ENCODE measurements around the gene ARL6IP6.
"Not testable (repeated sequence)": the region's sequence is repeated elsewhere in the genome, so short reads cannot be mapped to it uniquely, and the experiment has no call there.

ARL6IP6 gene

DNA sequence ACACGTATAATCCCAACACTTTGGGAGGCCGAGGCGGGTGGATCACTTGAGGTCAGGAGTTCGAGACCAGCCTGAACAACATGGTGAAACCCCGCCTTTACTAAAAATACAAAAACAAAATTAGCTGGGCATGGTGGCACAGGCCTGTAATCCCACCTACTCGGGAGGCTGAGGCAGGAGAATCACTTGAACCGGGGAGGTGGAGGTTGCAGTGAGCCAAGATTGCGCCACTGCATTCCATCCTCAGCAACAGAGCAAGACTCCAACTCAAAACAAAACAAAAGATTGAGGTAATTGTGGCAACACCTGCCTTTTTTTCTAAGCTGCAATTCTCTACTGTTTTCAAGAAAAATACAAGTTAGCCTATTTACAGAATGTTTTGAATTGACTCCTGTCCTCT lies 4.2 kb downstream of the ARL6IP6 start:
- DNase-seq (ENCODE audit: low spot score) = not testable (repeated sequence)

- DNase-seq (ENCODE audit: low spot score) = no peak
Observed at GRCh38 chr2:152723918-152724317, 5.5 kb downstream of the ARL6IP6 start.

GRCh38 chr2:152729844-152730243 lies 11.4 kb downstream of the ARL6IP6 start:
- no peak for DNase-seq (ENCODE audit: low spot score)

DNA sequence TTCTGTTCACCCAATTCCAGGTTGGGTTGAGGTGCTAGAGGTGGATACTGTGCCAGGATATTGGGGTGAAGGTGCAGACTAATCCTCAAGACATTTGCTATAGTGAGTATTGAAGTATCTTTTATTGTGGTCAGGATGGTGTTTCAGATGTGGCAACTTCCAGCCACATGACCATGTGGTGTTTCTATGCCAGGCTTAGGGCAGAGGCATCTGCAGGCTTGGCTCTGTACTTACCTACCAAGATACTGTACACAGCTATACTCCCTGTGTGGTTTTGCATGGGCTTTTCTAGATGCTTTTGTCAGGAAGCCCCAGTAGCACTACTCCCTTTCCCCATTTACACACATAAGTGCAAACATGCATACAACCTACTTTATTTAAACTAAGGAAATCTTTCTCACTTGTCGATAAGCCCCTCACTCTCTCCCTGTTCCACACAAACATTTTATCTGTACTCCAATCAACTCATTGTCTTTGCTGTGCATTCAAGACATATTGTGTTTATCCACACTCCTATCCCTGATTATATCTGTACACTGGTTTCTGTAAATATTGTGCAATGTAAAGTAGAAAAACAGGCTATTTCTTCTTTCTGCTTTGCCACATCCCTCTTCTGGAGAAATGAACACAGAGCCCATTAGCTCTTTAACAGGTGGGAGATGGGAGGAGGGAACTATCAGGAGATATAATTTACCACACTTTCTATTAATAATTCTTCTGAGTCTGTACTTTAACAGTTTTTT lies 12.3 kb downstream of the ARL6IP6 start:
- no peak for DNase-seq (ENCODE audit: low spot score)

- not testable (repeated sequence) for DNase-seq (ENCODE audit: low spot score)
Observed at GRCh38 chr2:152737509-152737908, 19.1 kb downstream of the ARL6IP6 start.

DNA sequence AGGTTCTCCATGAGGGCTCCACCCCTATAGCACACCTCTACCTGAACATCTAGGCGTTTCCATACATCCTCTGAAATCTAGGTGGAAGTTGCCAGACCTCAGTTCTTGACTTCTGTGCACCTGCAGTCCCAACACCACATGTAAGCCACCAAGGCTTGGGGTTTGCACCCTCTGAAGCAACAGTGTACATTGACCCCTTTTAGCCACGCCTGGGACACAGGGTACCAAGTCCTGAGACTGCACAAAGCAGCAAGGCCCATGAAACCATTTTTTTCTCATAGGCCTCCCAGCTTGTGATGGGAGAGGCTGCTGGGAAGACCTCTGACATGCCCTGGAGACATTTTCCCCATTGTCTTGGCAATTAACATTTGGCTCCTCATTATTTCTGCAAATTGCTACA lies 20.0 kb downstream of the ARL6IP6 start:
- no peak for DNase-seq (ENCODE audit: low spot score)

DNA sequence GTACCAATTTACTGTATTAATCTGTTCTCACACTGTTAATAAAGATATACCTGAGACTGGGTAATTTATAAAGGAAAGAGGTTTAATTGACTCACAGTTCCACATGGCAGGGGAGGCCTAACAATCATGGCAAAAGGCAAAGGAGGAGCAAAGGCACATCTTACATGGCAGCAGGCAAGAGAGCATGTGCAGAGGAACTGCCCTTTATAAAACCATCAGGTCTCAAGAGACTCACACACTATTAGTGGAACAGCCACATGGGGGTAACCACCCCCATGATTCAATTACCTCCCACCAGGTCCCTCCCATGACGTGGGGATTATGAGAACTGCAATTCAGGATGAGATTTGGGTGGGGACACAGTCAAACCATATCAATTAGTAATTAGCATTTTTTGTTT lies 21.3 kb downstream of the ARL6IP6 start:
- not testable (repeated sequence) for DNase-seq (ENCODE audit: low spot score)

DNA sequence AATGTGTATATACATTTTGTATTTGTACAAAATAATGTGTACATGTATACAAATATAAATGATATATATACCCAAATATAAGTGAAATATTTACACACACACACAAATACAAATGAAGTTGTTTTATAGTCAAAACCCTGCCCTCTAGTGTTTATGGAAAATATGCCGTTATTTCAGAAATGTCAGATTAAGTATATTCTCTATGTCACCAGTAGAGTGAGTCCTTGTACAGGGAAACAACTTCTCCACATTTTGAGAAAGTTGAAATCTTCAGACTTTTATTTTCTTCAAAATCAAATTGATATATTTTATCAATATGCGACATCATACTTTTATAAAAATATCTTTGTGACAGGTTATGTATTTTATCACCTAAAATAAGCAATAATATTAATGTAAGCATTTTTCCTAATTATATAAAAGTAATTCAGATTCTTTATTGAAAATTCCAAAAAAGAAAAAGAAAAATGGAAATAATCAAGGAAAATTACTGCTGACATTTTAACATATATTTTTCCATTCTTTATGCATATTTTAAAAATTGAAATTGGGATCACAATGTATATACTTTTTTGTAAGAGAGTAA lies 22.4 kb downstream of the ARL6IP6 start:
- peak; percentile 77 for DNase-seq (ENCODE audit: low spot score)

GRCh38 chr2:152743002-152743401 lies 24.6 kb downstream of the ARL6IP6 start:
- peak; percentile 26 for DNase-seq (ENCODE audit: low spot score)

DNA sequence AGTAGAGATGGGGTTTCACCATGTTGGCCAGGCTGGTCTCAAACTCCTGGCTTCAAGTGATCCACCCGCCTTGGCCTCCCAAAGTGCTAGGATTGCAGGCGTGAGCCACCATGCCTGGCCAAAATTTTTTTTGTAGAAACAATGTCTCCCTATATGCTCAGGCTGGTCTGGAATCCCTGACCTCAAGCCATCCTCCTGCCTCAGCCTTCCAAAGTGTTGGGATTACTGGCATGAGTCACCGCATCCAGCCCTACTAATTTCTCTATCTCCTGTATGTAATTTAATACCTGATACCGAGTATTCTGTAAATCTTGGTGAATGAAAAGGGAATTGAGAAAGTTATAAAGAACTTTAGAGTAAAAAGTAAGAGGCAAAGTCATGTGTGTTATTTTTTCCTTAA lies 29.3 kb downstream of the ARL6IP6 start:
- DNase-seq (ENCODE audit: low spot score) = not testable (repeated sequence)

GRCh38 chr2:152755029-152755428 lies 36.6 kb downstream of the ARL6IP6 start:
- no peak for DNase-seq (ENCODE audit: low spot score)

GRCh38 chr2:152759290-152760072 lies 41.1 kb downstream of the ARL6IP6 start:
- DNase-seq (ENCODE audit: low spot score) = no peak

- DNase-seq (ENCODE audit: low spot score) = no peak
Observed at GRCh38 chr2:152761214-152761613, 42.8 kb downstream of the ARL6IP6 start.

GRCh38 chr2:152762202-152762601 lies 43.8 kb downstream of the ARL6IP6 start:
- DNase-seq (ENCODE audit: low spot score) = no peak

GRCh38 chr2:152763208-152763607 lies 44.8 kb downstream of the ARL6IP6 start:
- not testable (repeated sequence) for DNase-seq (ENCODE audit: low spot score)

- DNase-seq (ENCODE audit: low spot score) = no peak
Observed at GRCh38 chr2:152763651-152764050, 45.2 kb downstream of the ARL6IP6 start.

GRCh38 chr2:152766928-152767327 lies 48.5 kb downstream of the ARL6IP6 start:
- DNase-seq (ENCODE audit: low spot score) = no peak

- no peak for DNase-seq (ENCODE audit: low spot score)
Observed at GRCh38 chr2:152781175-152781574, 62.8 kb downstream of the ARL6IP6 start.

DNA sequence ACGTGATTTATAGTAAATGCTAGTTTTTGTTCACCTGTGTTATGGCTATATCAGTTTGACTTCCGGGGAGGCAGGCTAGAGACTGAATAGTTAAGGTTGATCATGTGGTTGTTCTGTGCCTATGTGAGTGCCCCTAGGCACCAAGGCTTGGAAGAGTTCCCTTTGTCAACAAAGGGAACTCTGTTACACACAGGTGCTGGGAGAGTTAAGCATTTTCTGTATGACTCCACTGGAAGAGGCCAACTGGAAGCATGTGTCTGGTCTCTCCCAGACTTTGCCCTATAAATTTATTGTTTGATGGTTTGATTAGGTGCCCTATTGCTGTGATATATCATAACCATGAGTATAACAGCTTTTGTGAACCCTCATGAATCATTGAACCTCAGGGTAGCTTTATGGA lies 63.8 kb downstream of the ARL6IP6 start:
- DNase-seq (ENCODE audit: low spot score) = no peak

- DNase-seq (ENCODE audit: low spot score) = no peak
Observed at GRCh38 chr2:152790883-152791282, 72.5 kb downstream of the ARL6IP6 start.

- no peak for DNase-seq (ENCODE audit: low spot score)
Observed at GRCh38 chr2:152791979-152792378, 73.6 kb downstream of the ARL6IP6 start.

DNA sequence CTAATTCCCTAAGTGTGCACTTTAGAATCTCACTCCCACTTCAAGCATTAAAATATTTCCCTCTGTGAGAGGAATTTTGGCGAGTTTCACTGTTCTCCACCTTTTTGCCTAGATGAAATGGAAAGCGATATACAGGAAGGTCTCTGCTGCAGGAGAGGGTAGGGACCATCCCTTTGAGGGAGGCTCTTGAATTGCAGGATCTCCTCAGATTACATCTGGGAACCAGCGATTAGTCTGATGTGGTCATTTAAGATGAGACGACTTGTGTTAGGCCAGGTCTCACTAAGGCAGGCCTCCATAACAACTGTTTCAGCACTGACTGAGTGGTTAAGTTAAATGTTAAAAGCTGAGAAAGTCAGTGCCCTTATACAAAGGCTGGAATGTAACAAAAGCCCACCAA lies 74.6 kb downstream of the ARL6IP6 start:
- no peak for DNase-seq (ENCODE audit: low spot score)

- DNase-seq (ENCODE audit: low spot score) = no peak
Observed at GRCh38 chr2:152796941-152797340, 78.5 kb downstream of the ARL6IP6 start.

Data from hematopoietic multipotent progenitor cell treated with erythropoietin and hydrocortisone succinate and interleukin-3 and kit ligand, for 17 days (in vitro differentiated cells).